ENCODE measurements around the gene THBS3. TPM values are rescaled to one million over a fixed set of nuclear protein-coding genes. Genes with fewer than 3 reads are reported as not detected.

THBS3 gene
- total and polyA plus RNA-seq, 2 of the 13 experiments (the other 11 are each of a cell fraction or from before 2014, with no cell fraction given): 0.86 to 3.6 TPM

DNA sequence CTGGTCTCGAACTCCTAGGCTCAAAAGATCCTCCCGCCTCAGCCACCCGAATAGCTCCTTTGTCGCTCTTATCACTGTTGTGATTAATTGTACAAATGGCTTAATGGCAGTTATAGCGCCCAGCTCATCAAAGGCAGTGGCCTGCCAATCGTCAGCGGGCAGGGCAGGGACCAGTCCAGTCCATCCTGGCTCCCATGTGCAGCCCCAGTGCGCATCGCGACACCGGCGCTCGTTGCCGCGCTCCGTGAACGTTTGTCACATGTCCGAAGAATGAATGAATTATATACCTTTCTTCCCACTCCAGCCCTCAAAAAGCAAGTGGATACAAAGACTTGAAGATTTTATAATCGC, 19.2 kb upstream of the THBS3 start (continued):
- TF ChIP-seq, protein P1, sequence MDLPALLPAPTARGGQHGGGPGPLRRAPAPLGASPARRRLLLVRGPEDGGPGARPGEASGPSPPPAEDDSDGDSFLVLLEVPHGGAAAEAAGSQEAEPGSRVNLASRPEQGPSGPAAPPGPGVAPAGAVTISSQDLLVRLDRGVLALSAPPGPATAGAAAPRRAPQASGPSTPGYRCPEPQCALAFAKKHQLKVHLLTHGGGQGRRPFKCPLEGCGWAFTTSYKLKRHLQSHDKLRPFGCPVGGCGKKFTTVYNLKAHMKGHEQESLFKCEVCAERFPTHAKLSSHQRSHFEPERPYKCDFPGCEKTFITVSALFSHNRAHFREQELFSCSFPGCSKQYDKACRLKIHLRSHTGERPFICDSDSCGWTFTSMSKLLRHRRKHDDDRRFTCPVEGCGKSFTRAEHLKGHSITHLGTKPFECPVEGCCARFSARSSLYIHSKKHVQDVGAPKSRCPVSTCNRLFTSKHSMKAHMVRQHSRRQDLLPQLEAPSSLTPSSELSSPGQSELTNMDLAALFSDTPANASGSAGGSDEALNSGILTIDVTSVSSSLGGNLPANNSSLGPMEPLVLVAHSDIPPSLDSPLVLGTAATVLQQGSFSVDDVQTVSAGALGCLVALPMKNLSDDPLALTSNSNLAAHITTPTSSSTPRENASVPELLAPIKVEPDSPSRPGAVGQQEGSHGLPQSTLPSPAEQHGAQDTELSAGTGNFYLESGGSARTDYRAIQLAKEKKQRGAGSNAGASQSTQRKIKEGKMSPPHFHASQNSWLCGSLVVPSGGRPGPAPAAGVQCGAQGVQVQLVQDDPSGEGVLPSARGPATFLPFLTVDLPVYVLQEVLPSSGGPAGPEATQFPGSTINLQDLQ (CRISPR knock-in tag; IDR thresholded peaks at IDR 0.05): no peak
- TF ChIP-seq MED8 (CRISPR knock-in tag; IDR thresholded peaks at IDR 0.05; ENCODE audit: insufficient replicate concordance): no peak
- TF ChIP-seq, protein P2, sequence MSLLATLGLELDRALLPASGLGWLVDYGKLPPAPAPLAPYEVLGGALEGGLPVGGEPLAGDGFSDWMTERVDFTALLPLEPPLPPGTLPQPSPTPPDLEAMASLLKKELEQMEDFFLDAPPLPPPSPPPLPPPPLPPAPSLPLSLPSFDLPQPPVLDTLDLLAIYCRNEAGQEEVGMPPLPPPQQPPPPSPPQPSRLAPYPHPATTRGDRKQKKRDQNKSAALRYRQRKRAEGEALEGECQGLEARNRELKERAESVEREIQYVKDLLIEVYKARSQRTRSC (CRISPR knock-in tag; IDR thresholded peaks at IDR 0.05; ENCODE audit: low read depth): peak; percentile 59; the same call in 1 of the 2 replicates
- TF ChIP-seq GABPA (IDR thresholded peaks at IDR 0.05; ENCODE audit: low read depth, low read length): no peak
- TF ChIP-seq GABPA (CRISPR knock-in tag; IDR thresholded peaks at IDR 0.05; ENCODE audit: low read depth): no peak
- TF ChIP-seq, protein P3, sequence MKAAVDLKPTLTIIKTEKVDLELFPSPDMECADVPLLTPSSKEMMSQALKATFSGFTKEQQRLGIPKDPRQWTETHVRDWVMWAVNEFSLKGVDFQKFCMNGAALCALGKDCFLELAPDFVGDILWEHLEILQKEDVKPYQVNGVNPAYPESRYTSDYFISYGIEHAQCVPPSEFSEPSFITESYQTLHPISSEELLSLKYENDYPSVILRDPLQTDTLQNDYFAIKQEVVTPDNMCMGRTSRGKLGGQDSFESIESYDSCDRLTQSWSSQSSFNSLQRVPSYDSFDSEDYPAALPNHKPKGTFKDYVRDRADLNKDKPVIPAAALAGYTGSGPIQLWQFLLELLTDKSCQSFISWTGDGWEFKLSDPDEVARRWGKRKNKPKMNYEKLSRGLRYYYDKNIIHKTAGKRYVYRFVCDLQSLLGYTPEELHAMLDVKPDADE (CRISPR knock-in tag; IDR thresholded peaks at IDR 0.05): no peak
- 0 out of 2 replicates have a peak, but pooled peaks have one; percentile 82 for TF ChIP-seq SRY (CRISPR knock-in tag; IDR thresholded peaks at IDR 0.05)
- peak; percentile 78; the same call in 1 of the 2 replicates for TF ChIP-seq ZNF24 (IDR thresholded peaks at IDR 0.05)
- no peak for TF ChIP-seq NCOA5 (CRISPR knock-in tag; IDR thresholded peaks at IDR 0.05)
- no peak for TF ChIP-seq AGO1 (IDR thresholded peaks at IDR 0.05; ENCODE audit: low read depth, low read length, poor library complexity, severe bottlenecking)
- TF ChIP-seq SAP130 (CRISPR knock-in tag; IDR thresholded peaks at IDR 0.05; ENCODE audit: low read depth): peak; percentile 65; the same call in 1 of the 2 replicates
- TF ChIP-seq ZNF430 (CRISPR knock-in tag; IDR thresholded peaks at IDR 0.05): 0 out of 2 replicates have a peak, but pooled peaks have one; percentile 16
- TF ChIP-seq, protein P4, sequence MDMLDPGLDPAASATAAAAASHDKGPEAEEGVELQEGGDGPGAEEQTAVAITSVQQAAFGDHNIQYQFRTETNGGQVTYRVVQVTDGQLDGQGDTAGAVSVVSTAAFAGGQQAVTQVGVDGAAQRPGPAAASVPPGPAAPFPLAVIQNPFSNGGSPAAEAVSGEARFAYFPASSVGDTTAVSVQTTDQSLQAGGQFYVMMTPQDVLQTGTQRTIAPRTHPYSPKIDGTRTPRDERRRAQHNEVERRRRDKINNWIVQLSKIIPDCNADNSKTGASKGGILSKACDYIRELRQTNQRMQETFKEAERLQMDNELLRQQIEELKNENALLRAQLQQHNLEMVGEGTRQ (IDR thresholded peaks at IDR 0.05; ENCODE audit: low read depth, low read length): no peak
- TF ChIP-seq, protein P4 (CRISPR knock-in tag; IDR thresholded peaks at IDR 0.05; ENCODE audit: borderline replicate concordance): no peak
- TF ChIP-seq PAX8 (CRISPR knock-in tag; IDR thresholded peaks at IDR 0.05; ENCODE audit: borderline replicate concordance): peak; percentile 8; the same call in 1 of the 2 replicates
- 0 out of 2 replicates have a peak, but pooled peaks have one; percentile 6 for TF ChIP-seq ELF3 (CRISPR knock-in tag; IDR thresholded peaks at IDR 0.05)
- TF ChIP-seq, protein P5, sequence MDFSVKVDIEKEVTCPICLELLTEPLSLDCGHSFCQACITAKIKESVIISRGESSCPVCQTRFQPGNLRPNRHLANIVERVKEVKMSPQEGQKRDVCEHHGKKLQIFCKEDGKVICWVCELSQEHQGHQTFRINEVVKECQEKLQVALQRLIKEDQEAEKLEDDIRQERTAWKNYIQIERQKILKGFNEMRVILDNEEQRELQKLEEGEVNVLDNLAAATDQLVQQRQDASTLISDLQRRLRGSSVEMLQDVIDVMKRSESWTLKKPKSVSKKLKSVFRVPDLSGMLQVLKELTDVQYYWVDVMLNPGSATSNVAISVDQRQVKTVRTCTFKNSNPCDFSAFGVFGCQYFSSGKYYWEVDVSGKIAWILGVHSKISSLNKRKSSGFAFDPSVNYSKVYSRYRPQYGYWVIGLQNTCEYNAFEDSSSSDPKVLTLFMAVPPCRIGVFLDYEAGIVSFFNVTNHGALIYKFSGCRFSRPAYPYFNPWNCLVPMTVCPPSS (IDR thresholded peaks at IDR 0.05): no peak
- TF ChIP-seq, protein P6, sequence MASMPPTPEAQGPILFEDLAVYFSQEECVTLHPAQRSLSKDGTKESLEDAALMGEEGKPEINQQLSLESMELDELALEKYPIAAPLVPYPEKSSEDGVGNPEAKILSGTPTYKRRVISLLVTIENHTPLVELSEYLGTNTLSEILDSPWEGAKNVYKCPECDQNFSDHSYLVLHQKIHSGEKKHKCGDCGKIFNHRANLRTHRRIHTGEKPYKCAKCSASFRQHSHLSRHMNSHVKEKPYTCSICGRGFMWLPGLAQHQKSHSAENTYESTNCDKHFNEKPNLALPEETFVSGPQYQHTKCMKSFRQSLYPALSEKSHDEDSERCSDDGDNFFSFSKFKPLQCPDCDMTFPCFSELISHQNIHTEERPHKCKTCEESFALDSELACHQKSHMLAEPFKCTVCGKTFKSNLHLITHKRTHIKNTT (CRISPR knock-in tag; IDR thresholded peaks at IDR 0.05): no peak
- 0 out of 2 replicates have a peak, but pooled peaks have one; percentile 58 for TF ChIP-seq NRL (CRISPR knock-in tag; IDR thresholded peaks at IDR 0.05; ENCODE audit: borderline replicate concordance)
- 0 out of 2 replicates have a peak, but pooled peaks have one; percentile 28 for TF ChIP-seq SMAD9 (CRISPR knock-in tag; IDR thresholded peaks at IDR 0.05)
